K562 (cell line): ENCODE data around the gene ERCC4. TPM values are rescaled to one million over a fixed set of nuclear protein-coding genes. Genes with fewer than 3 reads are reported as not detected.

ENCODE experiments used
- BACH1 ChIP-seq: fragments of 200-800 bp; sonication (Bioruptor generic); IDR thresholded peaks from 2 replicates; pipeline ENCODE4 v1.6.1; 2016; ENCODE audit warnings: missing genetic modification characterization, missing compliant biosample characterization
- CAMTA2 ChIP-seq: fragments of 250-450 bp; sonication (Bioruptor Pico); conservative IDR thresholded peaks from 2 replicates; pipeline ENCODE4 v1.5.1; 2022
- FOXK2 ChIP-seq, 2 experiments: fragments of 450-650 bp; IDR thresholded peaks in 1 of 2; conservative IDR thresholded peaks in 1 of 2; 2 replicates each; pipeline ENCODE4 v1.6.1; 2016; ENCODE audit warnings: low read depth in 2 of 2, mild to moderate bottlenecking in 1 of 2
- PHTF2 ChIP-seq: fragments of 250-450 bp; sonication (Bioruptor Pico); IDR thresholded peaks from 2 replicates; pipeline ENCODE4 v1.5.0; 2021; ENCODE audit warnings: mild to moderate bottlenecking
- PTTG1 ChIP-seq: fragments of 450-650 bp; IDR thresholded peaks from 2 replicates; pipeline ENCODE4 v1.6.1; 2016; ENCODE audit warnings: low read depth, mild to moderate bottlenecking, missing genetic modification characterization, missing compliant biosample characterization
- polyA plus RNA-seq, 8 experiments: library from polyadenylated mRNA; depleted of rRNA in 4 of 8; stranded (reverse) in 5 of 8; unstranded in 3 of 8; fragments of >200 nt; fragmentation: Nextera tagmentation in 2 of 8; fragmentation: Illumina TruSeq in 1 of 8; extraction: Ambion mirVana in 2 of 8; extraction: Trizol in 1 of 8; gene quantifications; 2 replicates each; pipeline versions ENCODE4 v1.2.1 to v1.2.3, GENCODE V29; 2011 to 2014; ENCODE audit warnings: inconsistent platforms in 1 of 8, missing spikeins in 1 of 8
- total RNA-seq, 7 experiments: library from RNA; depleted of rRNA in 6 of 7; stranded (reverse); fragments of >200 nt in 6 of 7; fragmentation: Illumina TruSeq in 2 of 7; extraction: Trizol in 2 of 7; gene quantifications; 2 replicates each; pipeline versions ENCODE4 v1.2.1 to v1.2.3, GENCODE V29; 2011 to 2021; ENCODE audit warnings: low replicate concordance in 1 of 7
- TF ChIP-seq, protein P1 (sequence below), 2 experiments: fragments of 450-650 bp; formaldehyde crosslinking in 1 of 2; IDR thresholded peaks; 2 replicates each; pipeline versions ENCODE4 v1.4.0 to v1.6.1; 2014 to 2020; ENCODE audit warnings: mild to moderate bottlenecking in 2 of 2, borderline replicate concordance in 1 of 2, low read depth in 1 of 2
- TF ChIP-seq, protein P2 (sequence below), 2 experiments: fragments of 450-650 bp; conservative IDR thresholded peaks; 2 replicates each; pipeline ENCODE4 v1.6.1; 2017; ENCODE audit warnings: mild to moderate bottlenecking in 2 of 2, moderate library complexity in 2 of 2

ERCC4 gene
- total and polyA plus RNA-seq, 9 of the 15 experiments (the other 6 are each of a cell fraction or from before 2014, with no cell fraction given) = 3.7 to 10.5 (median 6.0) TPM

DNA sequence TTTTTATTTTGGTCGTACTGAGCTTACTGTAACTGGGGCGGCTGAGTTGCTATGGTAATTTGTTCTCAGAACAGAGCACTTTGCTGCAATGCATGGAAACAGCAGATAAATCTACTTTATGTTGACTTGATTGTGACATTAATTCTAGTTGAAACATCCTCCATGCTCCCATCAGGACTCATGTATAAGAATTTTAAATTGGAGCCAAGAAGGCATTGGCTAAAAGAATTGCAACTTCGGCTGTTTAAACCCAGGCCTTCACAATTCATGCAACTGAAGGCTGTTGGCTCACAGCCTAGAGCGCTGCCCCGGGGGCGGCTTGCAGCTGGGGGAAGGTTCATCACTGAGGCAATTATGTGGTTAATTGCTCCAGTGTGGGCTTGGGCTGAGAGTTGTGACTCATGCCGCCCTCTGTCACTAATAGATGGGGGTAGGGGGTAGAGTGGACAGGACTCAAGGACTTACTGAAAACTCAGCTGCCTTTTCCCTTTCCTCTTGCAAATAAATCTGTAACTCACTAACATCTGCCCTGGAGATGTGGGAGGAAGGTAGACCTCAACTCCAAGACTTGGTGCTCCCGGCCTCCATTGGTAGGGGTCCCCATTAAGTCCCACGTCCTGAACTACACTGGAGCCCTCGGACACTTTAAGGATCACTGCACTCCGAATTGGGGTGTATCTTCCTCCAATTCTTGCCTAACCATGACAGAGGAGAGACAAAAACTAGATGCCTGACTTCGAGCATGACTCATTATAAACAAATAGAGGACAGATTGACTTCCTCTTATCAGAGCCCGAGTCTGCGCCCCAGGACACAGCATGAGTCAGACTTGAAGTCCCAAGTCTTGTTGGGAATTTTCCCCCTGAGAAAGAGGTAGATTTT, 37.5 kb downstream of the ERCC4 start (continued):
- TF ChIP-seq, protein P1, sequence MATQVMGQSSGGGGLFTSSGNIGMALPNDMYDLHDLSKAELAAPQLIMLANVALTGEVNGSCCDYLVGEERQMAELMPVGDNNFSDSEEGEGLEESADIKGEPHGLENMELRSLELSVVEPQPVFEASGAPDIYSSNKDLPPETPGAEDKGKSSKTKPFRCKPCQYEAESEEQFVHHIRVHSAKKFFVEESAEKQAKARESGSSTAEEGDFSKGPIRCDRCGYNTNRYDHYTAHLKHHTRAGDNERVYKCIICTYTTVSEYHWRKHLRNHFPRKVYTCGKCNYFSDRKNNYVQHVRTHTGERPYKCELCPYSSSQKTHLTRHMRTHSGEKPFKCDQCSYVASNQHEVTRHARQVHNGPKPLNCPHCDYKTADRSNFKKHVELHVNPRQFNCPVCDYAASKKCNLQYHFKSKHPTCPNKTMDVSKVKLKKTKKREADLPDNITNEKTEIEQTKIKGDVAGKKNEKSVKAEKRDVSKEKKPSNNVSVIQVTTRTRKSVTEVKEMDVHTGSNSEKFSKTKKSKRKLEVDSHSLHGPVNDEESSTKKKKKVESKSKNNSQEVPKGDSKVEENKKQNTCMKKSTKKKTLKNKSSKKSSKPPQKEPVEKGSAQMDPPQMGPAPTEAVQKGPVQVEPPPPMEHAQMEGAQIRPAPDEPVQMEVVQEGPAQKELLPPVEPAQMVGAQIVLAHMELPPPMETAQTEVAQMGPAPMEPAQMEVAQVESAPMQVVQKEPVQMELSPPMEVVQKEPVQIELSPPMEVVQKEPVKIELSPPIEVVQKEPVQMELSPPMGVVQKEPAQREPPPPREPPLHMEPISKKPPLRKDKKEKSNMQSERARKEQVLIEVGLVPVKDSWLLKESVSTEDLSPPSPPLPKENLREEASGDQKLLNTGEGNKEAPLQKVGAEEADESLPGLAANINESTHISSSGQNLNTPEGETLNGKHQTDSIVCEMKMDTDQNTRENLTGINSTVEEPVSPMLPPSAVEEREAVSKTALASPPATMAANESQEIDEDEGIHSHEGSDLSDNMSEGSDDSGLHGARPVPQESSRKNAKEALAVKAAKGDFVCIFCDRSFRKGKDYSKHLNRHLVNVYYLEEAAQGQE (IDR thresholded peaks at IDR 0.05; ENCODE audit: borderline replicate concordance) = 0 out of 2 replicates have a peak, but pooled peaks have one; percentile 1
- TF ChIP-seq, protein P1 (CRISPR knock-in tag; IDR thresholded peaks at IDR 0.05; ENCODE audit: low read depth) = no peak
- TF ChIP-seq PTTG1 (tag) (no peak), CAMTA2 (CRISPR knock-in tag) (no peak), PHTF2 (CRISPR knock-in tag) (no peak), BACH1 (peak; percentile 83), FOXK2 (conservative IDR thresholded peaks at IDR 0.05 in 1 of 2, IDR thresholded peaks at IDR 0.05 in 1 of 2; ENCODE audit: low read depth in 2 of 2) (0 out of 4 replicates have a peak, but pooled peaks of 1 of the 2 experiments have one; percentile 17)
- TF ChIP-seq, protein P2, sequence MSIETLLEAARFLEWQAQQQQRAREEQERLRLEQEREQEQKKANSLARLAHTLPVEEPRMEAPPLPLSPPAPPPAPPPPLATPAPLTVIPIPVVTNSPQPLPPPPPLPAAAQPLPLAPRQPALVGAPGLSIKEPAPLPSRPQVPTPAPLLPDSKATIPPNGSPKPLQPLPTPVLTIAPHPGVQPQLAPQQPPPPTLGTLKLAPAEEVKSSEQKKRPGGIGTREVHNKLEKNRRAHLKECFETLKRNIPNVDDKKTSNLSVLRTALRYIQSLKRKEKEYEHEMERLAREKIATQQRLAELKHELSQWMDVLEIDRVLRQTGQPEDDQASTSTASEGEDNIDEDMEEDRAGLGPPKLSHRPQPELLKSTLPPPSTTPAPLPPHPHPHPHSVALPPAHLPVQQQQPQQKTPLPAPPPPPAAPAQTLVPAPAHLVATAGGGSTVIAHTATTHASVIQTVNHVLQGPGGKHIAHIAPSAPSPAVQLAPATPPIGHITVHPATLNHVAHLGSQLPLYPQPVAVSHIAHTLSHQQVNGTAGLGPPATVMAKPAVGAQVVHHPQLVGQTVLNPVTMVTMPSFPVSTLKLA (conservative IDR thresholded peaks at IDR 0.05) = peak in 1 of 2 experiments; percentile 47; a peak in 1 of 4 replicates
